BLaER1 (cell line): Measurements from ENCODE around the gene AFF1.
A peak's percentile ranks its signal among the peaks of the same experiment; 100 is the strongest.
"Not testable (repeated sequence)": the region's sequence is repeated elsewhere in the genome, so short reads cannot be mapped to it uniquely, and the experiment has no call there.

ENCODE experiments used
- H3K27ac ChIP-seq: shearing (Covaris generic); formaldehyde crosslinking; 2 replicates; pipeline ENCODE4 v1.8.1; 2022
- H3K27me3 ChIP-seq: shearing (Covaris generic); formaldehyde crosslinking; 2 replicates; pipeline ENCODE4 v1.8.1; 2022
- H3K36me3 ChIP-seq: shearing (Covaris generic); formaldehyde crosslinking; 2 replicates; pipeline ENCODE4 v1.8.1; 2022
- H3K4me1 ChIP-seq: shearing (Covaris generic); formaldehyde crosslinking; 2 replicates; pipeline ENCODE4 v1.8.1; 2022
- H3K4me2 ChIP-seq: shearing (Covaris generic); formaldehyde crosslinking; 2 replicates; pipeline ENCODE4 v1.8.1; 2022
- H3K4me3 ChIP-seq: shearing (Covaris generic); formaldehyde crosslinking; 2 replicates; pipeline ENCODE4 v1.8.1; 2022
- H3K9ac ChIP-seq: shearing (Covaris generic); formaldehyde crosslinking; 2 replicates; pipeline ENCODE4 v1.8.1; 2022
- H3K9me3 ChIP-seq: shearing (Covaris generic); formaldehyde crosslinking; 2 replicates; pipeline ENCODE4 v1.8.1; 2022
- H4K20me1 ChIP-seq: shearing (Covaris generic); formaldehyde crosslinking; 2 replicates; pipeline ENCODE4 v1.8.1; 2022
- Cebpa-rat ChIP-seq: shearing (Covaris generic); IDR thresholded peaks from 2 replicates; pipeline ENCODE4 v1.8.1; 2022

AFF1 gene

DNA sequence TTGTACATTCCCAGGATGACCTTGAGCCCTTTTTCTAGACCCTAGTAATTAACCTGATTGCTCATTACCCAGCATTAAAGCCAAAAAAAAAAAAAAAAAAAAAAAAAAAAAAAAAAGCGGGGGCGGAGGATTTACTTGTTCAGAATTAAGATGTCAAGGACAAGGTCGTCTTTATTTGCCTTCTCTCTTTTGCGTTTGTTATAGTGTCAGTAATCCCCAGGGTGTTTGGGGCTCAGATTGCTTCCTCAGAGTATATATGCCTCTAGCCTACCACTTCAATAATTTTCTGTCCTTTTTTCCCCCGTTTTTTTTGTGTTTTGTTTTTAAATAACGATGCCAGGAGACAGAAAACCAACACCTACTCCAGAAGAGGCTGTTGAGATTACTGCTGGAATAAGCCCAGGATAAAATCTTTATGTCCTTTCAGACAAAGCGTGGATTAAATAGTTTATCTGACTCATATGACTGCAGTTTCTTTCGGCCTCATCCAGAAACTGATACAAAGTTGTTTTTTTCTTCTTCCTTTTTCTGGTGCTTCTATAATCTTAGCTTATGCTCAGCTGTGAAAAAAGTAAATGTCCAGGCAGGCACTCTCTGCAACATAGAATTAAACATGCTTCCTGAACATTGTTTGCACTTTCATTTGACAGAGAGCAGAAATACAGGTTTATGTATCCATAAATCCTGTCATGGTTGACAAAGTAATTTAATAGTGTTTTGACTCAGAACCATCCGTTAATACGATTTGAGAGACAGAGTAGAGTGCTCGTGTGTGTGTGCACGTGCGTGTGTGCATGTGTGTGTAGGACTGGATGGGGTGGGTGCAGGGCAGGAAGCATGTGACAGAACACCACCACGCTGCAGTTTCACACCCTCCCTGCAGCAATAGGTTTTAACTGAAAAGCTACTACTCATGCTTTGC, 138.6 kb downstream of the AFF1 start:
- Histone ChIP-seq H3K9ac (peak overlapping the region; percentile 56), H3K27me3 (no peaks in the 10 kb centered on the region), H3K4me1 (peaks cover 94% of the 10 kb centered on the region), H3K4me3 (peak overlapping the region; percentile 50), H3K27ac (peak overlapping the region; percentile 52), H3K36me3 (peaks cover 14% of the 10 kb centered on the region), H3K9me3 (no peaks in the 10 kb centered on the region), H4K20me1 (peaks cover 100% of the 10 kb centered on the region), H3K4me2 (peak overlapping the region; percentile 73)
- TF ChIP-seq Cebpa-rat: no peak

DNA sequence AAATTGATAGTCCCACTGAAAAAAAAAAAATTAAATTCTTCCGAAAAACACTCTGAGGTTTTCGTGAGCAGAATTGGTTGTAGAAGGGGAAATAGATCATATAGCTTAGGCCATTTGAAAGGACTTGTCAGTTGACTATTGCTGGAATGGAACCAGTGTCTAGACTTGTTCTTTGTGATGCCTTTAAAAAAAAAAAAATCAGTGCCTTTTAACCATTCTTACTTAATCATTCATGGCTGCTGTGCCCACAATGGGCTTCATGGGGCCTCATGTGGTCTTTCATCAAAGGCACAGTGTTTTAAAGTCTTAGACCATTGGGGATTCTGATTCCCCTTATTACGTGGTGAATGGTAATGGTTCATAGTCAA, 139.3 kb downstream of the AFF1 start:
- Histone ChIP-seq H3K27ac (peak overlapping the region; percentile 4; the same call in 1 of the 2 replicates), H3K4me3 (peak overlapping the region; percentile 50)

DNA sequence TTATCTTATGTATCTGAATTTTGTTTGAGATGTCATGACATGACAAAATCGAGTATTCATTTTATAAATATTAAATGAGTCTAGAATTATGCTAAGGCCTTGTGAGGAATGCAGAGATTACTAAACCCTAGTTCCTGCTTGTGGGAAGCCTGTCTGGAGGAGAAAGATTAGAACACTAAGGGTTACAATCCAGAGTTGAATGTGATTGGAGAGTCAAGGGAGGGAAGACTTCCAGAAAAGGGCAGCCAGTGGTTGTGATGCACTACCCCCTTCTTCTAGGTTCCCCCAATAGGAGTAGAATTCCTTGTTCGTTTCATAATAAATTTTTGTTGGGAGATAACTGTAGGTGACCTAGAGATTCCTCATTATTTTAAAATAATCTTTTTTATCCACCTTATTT, 141.1 kb downstream of the AFF1 start:
- H3K27me3 ChIP-seq: no peaks in the 10 kb centered on the region
- no peaks in the 10 kb centered on the region for H3K36me3 ChIP-seq
- no peak overlapping the region for H3K9ac ChIP-seq
- H3K4me3 ChIP-seq: no peak overlapping the region
- H3K27ac ChIP-seq: no peak overlapping the region
- H3K4me2 ChIP-seq: no peak overlapping the region
- TF ChIP-seq Cebpa-rat: no peak
- peaks cover 100% of the 10 kb centered on the region for H3K4me1 ChIP-seq
- H4K20me1 ChIP-seq: peaks cover 100% of the 10 kb centered on the region
- no peaks in the 10 kb centered on the region for H3K9me3 ChIP-seq

More for the DNA sequence above, 139.3 kb downstream of the AFF1 start:
- no peaks in the 10 kb centered on the region for H3K27me3 ChIP-seq
- peaks cover 9% of the 10 kb centered on the region for H3K36me3 ChIP-seq
- peaks cover 100% of the 10 kb centered on the region for H4K20me1 ChIP-seq
- no peaks in the 10 kb centered on the region for H3K9me3 ChIP-seq
- TF ChIP-seq Cebpa-rat: no peak
- H3K9ac ChIP-seq: no peak overlapping the region; the same call in 1 of the 2 replicates
- peak overlapping the region; percentile 73 for H3K4me2 ChIP-seq
- peaks cover 94% of the 10 kb centered on the region for H3K4me1 ChIP-seq

DNA sequence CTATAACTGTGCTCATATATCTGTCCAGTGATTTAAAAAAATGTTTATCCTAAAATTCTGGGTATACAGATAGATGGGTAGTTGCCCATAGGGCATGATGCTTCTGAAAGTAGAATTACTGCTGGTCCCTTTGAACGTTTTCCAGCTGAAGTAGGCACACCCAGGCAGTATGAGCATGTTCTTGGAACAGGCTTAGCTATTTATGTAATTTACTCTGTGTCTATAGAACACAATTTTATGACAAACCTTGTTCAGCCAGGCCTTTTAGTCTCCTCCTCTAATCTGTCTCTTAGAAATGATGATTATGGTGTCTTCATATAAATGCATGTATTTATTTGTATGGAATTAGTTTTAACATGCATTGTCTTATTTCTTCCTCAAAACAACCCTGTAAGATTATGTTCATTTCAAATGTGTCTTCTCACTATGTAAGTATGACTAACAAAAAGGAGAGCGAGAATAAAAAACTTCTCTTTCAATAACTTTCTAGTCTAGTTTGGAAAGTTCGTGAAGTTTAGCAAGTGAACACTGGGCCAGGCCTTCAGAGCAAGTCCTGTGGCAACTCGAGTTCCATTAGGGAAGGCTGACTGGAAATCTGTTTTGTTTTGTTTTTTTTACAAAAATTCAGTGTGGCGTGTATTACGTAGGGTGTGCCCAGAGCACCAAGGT, 142.0 kb downstream of the AFF1 start:
- no peak for TF ChIP-seq Cebpa-rat
- Histone ChIP-seq H3K4me3 (no peak overlapping the region), H3K4me1 (peaks cover 100% of the 10 kb centered on the region)

GRCh38 chr4:87077914-87078585, 143.2 kb downstream of the AFF1 start:
- TF ChIP-seq Cebpa-rat: no peak
- Histone ChIP-seq H3K27ac (no peak overlapping the region), H4K20me1 (peaks cover 100% of the 10 kb centered on the region), H3K4me2 (peak overlapping the region; percentile 69), H3K4me1 (peaks cover 98% of the 10 kb centered on the region), H3K36me3 (peaks cover 11% of the 10 kb centered on the region), H3K9me3 (no peaks in the 10 kb centered on the region), H3K4me3 (no peak overlapping the region), H3K9ac (no peak overlapping the region), H3K27me3 (no peaks in the 10 kb centered on the region)

More for the DNA sequence above, 142.0 kb downstream of the AFF1 start:
- no peak overlapping the region for H3K27ac ChIP-seq
- H3K9me3 ChIP-seq: no peaks in the 10 kb centered on the region
- no peak overlapping the region for H3K9ac ChIP-seq
- H3K36me3 ChIP-seq: peaks cover 5% of the 10 kb centered on the region
- H3K4me2 ChIP-seq: peak overlapping the region; percentile 69; the same call in 1 of the 2 replicates
- H3K27me3 ChIP-seq: no peaks in the 10 kb centered on the region
- peaks cover 100% of the 10 kb centered on the region for H4K20me1 ChIP-seq

DNA sequence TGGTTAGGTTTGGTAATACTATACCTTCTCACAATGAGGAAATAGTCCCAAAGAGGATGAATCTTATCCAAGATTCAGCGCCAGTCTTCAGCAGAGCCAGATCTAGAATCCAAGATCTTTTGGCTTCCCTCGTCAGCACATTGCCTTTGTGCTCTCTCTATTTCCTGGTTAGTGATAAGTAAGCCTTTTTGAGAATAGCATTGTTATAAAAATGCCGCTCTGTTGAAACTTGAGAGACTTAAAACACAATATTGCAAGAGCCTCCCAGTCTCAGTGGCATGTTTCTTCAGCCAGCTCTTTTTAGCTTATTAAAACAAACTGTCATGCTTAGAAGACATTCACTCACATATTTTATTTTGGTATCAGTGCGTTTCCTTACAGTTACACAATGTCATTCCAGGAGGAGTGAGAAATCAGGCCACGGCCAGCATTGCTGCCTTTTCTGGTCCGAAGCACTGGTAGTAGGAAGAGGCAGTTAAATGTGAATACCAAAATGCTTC, 144.2 kb downstream of the AFF1 start:
- 0 out of 2 replicates have a peak overlapping the region, but pooled peaks have one; percentile 6 for H3K9ac ChIP-seq
- no peaks in the 10 kb centered on the region for H3K9me3 ChIP-seq
- H4K20me1 ChIP-seq: peaks cover 100% of the 10 kb centered on the region
- H3K4me2 ChIP-seq: peak overlapping the region; percentile 69
- peaks cover 17% of the 10 kb centered on the region for H3K36me3 ChIP-seq
- H3K4me3 ChIP-seq: no peak overlapping the region
- peak overlapping the region; percentile 45; the same call in 1 of the 2 replicates for H3K27ac ChIP-seq
- peaks cover 98% of the 10 kb centered on the region for H3K4me1 ChIP-seq
- no peak for TF ChIP-seq Cebpa-rat
- no peaks in the 10 kb centered on the region for H3K27me3 ChIP-seq

GRCh38 chr4:87079967-87080366, 145.2 kb downstream of the AFF1 start:
- H3K4me3 ChIP-seq: no peak overlapping the region
- no peaks in the 10 kb centered on the region for H3K27me3 ChIP-seq
- H3K4me2 ChIP-seq: peak overlapping the region; percentile 69
- no peak overlapping the region for H3K9ac ChIP-seq
- H4K20me1 ChIP-seq: peaks cover 100% of the 10 kb centered on the region
- peaks cover 27% of the 10 kb centered on the region for H3K36me3 ChIP-seq
- no peaks in the 10 kb centered on the region for H3K9me3 ChIP-seq
- H3K4me1 ChIP-seq: peaks cover 97% of the 10 kb centered on the region
- no peak for TF ChIP-seq Cebpa-rat
- 0 out of 2 replicates have a peak overlapping the region, but pooled peaks have one; percentile 28 for H3K27ac ChIP-seq

- no peak for TF ChIP-seq Cebpa-rat
- H3K36me3 ChIP-seq: peaks cover 29% of the 10 kb centered on the region
- no peak overlapping the region for H3K9ac ChIP-seq
- no peaks in the 10 kb centered on the region for H3K9me3 ChIP-seq
- peaks cover 92% of the 10 kb centered on the region for H3K4me1 ChIP-seq
- no peaks in the 10 kb centered on the region for H3K27me3 ChIP-seq
- H3K4me3 ChIP-seq: no peak overlapping the region
- H3K4me2 ChIP-seq: peak overlapping the region; percentile 69
- H3K27ac ChIP-seq: 0 out of 2 replicates have a peak overlapping the region, but pooled peaks have one; percentile 28
- H4K20me1 ChIP-seq: peaks cover 97% of the 10 kb centered on the region
These were observed 145.7 kb downstream of the AFF1 start for GRCh38 chr4:87080462-87080861.

DNA sequence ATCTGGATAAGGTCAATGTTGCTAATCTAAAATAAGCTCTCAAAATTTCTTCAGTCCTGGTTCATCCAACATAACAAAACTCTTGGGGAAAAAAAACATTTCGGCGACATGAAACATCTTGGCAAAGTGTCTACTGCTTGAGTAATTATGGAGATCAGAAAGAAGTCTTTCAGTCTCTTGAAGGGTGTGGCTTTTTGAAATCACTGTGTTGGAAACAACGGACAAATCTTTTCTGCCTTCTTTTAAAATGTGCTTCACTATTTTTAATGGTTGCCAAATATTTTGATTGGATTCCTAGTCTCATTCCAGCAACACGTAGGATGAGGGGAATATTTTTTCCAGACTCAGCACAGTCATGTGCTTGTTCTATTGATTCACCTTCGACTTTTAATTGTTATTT, 147.0 kb downstream of the AFF1 start:
- no peak for TF ChIP-seq Cebpa-rat
- H3K27me3 ChIP-seq: no peaks in the 10 kb centered on the region
- peaks cover 90% of the 10 kb centered on the region for H3K4me1 ChIP-seq
- no peak overlapping the region for H3K4me3 ChIP-seq
- H3K4me2 ChIP-seq: no peak overlapping the region
- no peak overlapping the region for H3K9ac ChIP-seq
- H3K36me3 ChIP-seq: peaks cover 43% of the 10 kb centered on the region
- peaks cover 97% of the 10 kb centered on the region for H4K20me1 ChIP-seq
- H3K9me3 ChIP-seq: no peaks in the 10 kb centered on the region
- no peak overlapping the region for H3K27ac ChIP-seq

DNA sequence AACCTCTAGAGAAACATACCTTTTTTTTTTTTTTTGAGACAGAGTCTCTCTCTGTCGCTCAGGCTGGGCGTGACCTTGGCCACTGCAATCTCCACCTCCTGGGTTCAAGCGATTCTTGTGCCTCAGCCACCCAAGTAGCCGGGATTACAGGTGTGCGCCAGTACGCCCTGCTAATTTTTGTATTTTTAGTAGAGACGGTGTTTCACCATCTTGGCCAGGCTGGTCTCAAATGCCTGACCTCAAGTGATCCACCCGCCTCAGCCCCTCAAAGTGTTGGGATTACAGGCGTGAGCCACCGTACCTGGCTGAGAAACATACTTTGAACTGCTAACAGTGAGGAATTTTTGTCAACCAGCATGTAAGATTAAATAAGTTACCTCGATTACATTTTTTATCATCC, 150.9 kb downstream of the AFF1 start:
- H3K4me1 ChIP-seq: peaks cover 78% of the 10 kb centered on the region
- peaks cover 77% of the 10 kb centered on the region for H3K36me3 ChIP-seq
- peaks cover 92% of the 10 kb centered on the region for H4K20me1 ChIP-seq
- H3K27me3 ChIP-seq, H3K4me3 ChIP-seq, H3K9me3 ChIP-seq, H3K9ac ChIP-seq, H3K27ac ChIP-seq, H3K4me2 ChIP-seq: not testable (repeated sequence)
